Stimulated activated CD8-positive, alpha-beta memory T cell treated with anti-CD3 and anti-CD28 coated beads, Interleukin-2, amount 100 ng/mL, for 48 hours (primary cell): Measurements from ENCODE around the gene NAP1L1.

Experiments
- DNase-seq, 2 donors: peaks; one replicate each; pipeline ENCODE4 v3.0.0-alpha.2; 2020; ENCODE audit warnings: low read depth in 2 of 2

Gene NAP1L1

GRCh38 chr12:76022506-76022905 is 62.0 kb downstream of the NAP1L1 start:
- DNase-seq: no peak

DNA sequence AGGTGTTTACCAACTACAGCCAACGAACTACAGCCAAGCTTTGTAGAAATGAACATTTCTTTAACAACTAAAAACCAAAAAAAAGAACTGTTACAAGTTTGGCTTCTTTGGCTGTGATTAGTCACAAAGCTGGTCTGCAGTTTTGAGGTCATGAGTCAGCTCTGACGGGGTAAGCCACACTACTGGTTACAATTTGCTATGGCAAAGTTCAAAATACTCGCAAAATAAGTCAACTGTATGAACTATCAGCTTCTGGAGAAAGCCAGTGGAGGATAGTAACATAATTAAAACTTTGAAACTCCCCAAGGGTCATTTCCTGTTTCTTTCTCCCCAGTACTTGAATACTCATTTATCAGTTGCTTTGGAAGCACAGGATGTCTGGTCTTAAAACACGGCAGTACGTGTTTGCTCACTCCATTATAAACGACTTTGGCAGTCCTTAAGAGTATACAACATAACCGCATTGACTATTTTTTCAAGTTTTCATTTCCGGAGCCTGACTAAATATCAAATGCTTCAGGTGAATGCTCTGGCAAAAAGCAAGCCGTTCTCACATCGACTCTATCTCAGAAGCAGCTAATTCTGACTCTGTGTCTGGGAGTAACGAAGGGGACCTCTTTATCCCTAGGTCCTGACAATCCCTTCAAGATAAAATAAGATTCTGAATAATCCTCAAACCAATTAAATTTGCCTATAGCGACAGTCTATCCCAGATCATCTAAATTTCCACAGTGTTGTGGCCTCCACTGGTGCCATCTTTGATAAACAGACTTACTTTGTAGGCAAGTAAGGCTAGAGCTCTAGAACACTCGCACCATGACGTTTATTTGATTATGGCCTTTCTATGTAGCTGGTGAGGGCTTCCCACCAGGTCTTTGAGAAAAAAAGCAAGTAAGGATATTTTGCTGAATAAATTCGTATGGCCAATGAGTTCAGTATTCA is 63.5 kb downstream of the NAP1L1 start:
- peak; percentile 30 to 50 for DNase-seq

DNA sequence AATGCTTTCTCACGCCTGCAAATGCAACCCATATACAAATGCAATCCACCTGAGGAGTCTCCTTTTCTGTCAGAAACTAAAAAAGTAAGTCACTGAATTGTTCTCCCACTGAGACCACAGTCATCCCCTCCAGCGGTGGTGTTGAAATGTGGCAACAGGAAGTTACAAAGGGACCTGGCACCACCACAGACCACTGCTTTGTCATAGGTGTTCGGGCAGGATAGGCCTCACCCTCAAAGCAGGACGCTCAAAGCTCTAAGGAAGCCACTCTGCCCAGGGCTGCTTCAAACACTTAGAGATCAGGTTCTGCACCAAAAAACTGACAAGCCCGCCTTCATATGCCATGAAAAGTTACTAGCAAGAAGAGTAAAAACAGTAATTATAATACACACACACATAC is 64.2 kb downstream of the NAP1L1 start:
- peak; percentile 62 to 76 for DNase-seq

DNA sequence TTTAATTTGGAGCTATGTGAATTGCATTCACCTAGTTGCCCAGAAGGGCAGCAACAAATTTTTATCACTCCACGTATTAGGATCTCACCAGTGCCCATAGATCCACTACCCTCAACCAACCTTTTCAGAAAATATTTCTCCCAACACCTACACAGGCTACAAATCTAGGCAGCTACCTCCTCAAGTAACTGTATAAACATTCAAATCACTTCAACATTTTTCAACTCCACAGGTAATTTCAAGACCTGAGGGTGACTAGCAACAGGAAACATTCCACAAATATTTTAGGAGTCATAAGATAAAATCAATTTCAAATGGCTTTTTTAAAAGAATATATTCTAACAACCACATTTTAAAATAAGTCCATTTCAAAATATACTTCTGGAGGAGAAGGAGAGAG is 65.8 kb downstream of the NAP1L1 start:
- DNase-seq: no peak

- no peak for DNase-seq
These were observed 66.4 kb downstream of the NAP1L1 start for GRCh38 chr12:76018111-76018510.

GRCh38 chr12:76014007-76014406 is 70.5 kb downstream of the NAP1L1 start:
- no peak for DNase-seq

DNA sequence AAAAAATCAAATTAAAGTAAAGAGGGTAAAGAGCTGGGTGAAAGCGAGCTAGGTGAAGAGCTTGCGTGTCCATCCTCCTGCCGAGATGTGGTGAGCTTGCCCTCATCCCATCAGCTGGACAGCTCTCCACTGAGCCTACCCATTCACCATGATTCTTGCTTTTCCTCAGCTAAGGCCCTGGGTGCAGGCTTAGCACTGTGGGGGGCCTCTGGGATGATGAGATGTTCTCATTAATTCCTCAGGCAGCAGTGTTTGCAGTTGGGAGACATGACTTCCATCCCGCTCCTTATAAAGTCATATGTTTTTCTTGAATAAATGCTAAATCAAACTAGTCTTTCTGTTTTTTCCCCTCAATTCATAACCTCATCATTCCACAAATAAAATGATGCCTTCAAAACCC is 70.9 kb downstream of the NAP1L1 start:
- DNase-seq: no peak

DNA sequence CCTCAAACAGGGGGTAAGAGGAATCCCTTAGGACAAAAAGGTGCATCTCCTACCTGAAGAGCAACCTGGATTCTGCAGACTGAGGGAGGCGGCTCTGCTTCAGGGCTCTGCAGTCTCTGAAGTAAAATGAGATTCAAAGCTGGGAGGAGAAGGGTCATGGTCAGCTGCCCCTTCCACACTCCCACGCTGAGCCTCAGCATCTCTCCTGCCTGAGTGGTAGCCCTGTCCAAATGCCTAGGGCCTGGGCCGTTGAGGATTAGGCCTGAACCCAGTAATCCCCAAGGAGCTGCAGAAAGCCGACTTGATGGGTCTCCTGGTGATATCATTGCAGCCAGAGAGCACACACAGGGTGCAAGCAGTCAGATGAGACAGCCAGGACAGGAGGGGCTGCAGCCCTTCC is 71.8 kb downstream of the NAP1L1 start:
- no peak for DNase-seq

- DNase-seq: no peak
These were observed 73.6 kb downstream of the NAP1L1 start for GRCh38 chr12:76010732-76011458.

DNA sequence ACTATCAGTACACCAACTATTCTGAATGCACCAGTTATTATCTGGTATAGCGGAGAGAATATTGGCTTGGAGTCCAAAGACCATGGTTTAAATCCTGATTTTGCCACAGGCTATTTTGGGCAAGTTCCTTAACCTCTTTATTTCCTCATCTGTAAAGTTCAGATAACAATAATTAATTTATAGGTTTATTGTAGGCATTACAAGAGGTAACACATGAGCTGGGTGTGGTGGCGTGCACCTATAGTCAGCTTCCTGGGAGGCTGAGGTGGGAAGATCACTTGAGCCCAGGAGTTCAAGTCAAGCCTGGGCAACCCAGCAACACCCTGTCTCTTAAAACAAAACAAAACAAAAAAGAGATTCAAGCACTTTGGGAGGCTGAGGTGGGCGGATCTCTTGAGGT is 76.1 kb downstream of the NAP1L1 start:
- no peak for DNase-seq

DNA sequence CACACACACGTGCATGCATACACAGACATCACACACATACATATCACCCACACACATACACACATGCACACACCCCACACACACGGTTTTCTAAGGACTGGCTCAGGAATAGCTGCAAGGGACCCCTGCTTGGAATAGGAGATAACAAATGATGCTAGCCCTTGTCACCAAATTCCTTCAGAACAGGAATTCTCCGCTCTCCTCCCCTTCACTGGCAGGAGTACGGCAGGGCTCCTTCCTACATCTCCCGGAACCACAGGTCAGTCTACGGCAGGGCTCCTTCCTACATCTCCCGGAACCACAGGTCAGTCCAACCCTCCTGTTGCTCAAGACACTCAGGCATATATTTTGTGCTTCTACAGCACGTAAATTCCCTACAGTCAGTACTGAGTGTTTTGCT is 76.8 kb downstream of the NAP1L1 start:
- DNase-seq: no peak

- no peak for DNase-seq
These were observed 78.2 kb downstream of the NAP1L1 start for GRCh38 chr12:76006028-76006925.

DNA sequence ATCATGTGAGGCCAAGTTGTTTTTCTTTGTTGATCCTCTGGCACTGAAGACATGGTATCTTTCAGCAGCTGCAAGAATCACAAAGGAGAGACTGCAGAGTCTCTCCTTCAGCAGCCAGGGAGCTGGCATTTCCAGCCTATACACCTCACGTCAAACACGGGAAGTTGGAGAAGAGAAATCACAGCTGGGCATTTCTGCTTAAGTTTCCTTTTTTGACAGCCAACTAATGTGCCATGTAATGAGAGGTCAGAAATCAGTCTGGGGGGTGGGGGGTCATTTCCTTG is 81.2 kb downstream of the NAP1L1 start:
- DNase-seq: no peak

GRCh38 chr12:76002598-76003354 is 81.7 kb downstream of the NAP1L1 start:
- no peak for DNase-seq

GRCh38 chr12:75998292-75999063 is 86.0 kb downstream of the NAP1L1 start:
- no peak for DNase-seq

DNA sequence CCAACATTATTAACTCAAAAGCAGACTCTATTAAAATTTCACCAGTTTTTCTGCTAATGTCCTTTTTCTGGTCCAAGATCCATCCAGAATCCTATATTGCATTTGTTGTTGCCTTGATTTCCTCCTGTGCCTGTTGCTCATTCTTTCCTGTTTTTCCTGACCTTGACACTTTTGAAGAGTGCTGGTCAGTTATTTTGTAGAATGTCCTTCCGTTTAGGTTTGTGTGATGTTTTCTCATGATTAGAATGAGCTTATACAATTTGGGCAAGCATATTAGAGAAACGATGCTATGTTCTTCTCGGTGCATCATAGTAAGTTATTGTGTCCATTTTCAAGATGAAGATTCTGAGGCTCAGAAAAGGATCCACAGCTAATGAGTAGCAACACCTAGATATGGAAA is 86.8 kb downstream of the NAP1L1 start:
- DNase-seq: no peak

- DNase-seq: no peak
These were observed 87.5 kb downstream of the NAP1L1 start for GRCh38 chr12:75996861-75997447.

DNA sequence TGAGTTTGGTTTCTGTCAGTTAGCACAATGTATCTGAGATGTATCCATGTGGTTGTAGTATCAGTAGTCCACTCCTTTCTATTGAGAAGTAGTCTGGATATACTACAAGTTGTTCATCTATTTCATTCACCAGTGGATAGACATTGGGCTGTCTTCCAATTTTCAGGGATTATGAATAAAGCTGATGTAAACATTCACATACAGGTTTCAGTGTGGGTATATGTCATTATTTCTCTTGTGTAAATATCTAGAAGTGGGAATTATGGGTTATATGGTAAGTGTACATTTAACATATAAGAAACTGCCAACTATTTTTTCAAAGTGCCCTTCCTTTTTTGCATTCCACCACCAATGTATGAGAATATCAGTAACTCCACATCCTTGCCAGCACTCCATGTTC is 88.8 kb downstream of the NAP1L1 start:
- DNase-seq: no peak

- DNase-seq: no peak
These were observed 90.3 kb downstream of the NAP1L1 start for GRCh38 chr12:75994069-75994740.

- no peak for DNase-seq
These were observed 92.7 kb downstream of the NAP1L1 start for GRCh38 chr12:75991753-75992152.
